IPS-18c (cell line): ENCODE data around the gene LLPH.
A peak's percentile ranks its signal among the peaks of the same experiment; 100 is the strongest.
"Not testable (repeated sequence)": the region's sequence is repeated elsewhere in the genome, so short reads cannot be mapped to it uniquely, and the experiment has no call there.

Source experiments
- H3K4me3 ChIP-seq: 2 replicates; pipeline ENCODE4 v1.7.0; 2013; ENCODE audit warnings: low read depth, mild to moderate bottlenecking, low read length, moderate library complexity; ENCODE audit not compliant: insufficient read depth
- H3K9me3 ChIP-seq: one replicate; pipeline ENCODE4 v1.6.1; 2013; ENCODE audit warnings: mild to moderate bottlenecking, low read length, moderate library complexity; ENCODE audit not compliant: control insufficient read depth, insufficient read depth

LLPH gene

GRCh38 chr12:66130267-66131066, at the start of gene LLPH:
TSS of gene LLPH (minus strand) at chr12:66130750. CDS start at chr12:66129106, 1,644 bp downstream.
- H3K4me3 ChIP-seq = peak within 1 kb of the TSS; percentile 78
- no peaks in the 10 kb centered on the region for H3K9me3 ChIP-seq

GRCh38 chr12:66176105-66176900, 45.8 kb upstream of the LLPH start:
- Histone ChIP-seq H3K4me3 (no peak overlapping the region), H3K9me3 (peaks cover 5% of the 10 kb centered on the region)

GRCh38 chr12:66174391-66175325, 44.1 kb upstream of the LLPH start:
- H3K9me3 ChIP-seq, H3K4me3 ChIP-seq: not testable (repeated sequence)

DNA sequence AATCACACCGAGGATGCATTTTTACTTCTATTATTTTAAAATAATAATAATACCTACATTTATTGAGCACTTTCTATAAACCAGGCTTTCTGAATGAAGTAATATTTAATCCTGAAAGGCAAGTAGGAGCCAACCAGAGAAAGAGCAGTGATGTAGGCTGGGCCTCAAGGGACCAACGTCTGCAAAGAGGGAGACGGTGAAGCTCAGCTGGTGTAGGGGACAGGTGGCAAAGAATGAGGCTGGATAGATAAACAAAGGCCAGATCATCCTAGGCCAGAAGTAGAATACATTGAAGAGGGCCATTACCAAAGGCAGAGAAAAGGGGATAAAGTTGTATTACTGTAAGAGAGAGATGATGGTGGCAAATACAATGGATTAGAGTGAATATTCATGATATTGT, 40.1 kb upstream of the LLPH start:
- H3K4me3 ChIP-seq = no peak overlapping the region
- H3K9me3 ChIP-seq = peaks cover 5% of the 10 kb centered on the region

DNA sequence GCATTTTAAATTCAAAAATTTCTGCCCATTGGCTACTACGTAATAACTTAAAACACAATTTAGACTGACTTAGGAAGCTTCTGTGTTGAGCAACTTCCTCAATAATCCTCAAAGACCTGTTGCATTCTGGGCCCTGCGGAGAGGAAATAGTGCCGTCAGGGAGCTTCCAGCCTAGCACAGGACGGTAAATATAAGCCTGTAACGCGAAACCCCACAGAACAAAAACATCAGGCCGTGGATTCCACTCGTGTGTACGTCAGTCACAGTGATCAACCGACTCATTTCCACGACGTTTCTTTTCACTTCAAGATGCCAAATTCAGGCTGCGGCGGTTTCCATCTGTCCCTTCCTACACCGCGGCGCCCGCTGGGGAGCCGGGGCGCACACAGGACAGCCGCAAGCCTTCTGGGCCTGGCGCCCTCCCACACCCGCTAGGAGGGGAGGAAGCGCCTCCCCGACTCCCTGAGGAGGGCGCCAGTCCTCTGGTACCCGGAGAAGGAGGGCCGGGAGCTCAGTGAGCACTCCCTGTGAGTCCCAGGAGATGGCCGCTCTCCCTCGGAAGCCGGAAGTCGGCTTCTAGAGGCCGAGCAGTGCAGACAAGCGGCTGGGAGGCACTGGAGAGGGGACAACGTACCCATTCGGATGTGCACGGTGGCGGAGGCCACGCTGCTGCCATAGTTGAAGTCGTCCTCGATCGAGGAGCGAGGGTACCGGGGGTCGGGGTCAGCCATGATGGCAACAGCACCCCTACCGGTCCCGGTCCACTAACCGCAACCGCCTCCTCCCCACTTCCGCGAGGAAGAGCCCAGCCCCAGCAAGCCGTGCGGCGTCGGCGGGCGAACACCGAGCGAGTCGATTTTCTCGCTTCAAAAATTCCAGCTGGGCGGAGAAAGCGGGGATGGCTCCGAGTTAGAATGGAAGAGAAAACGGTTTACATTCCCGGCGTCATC, 38.9 kb upstream of the LLPH start, which contains the start of gene TMBIM4:
TSS of gene TMBIM4 (minus strand) at position 776 of the 950 bp plus-strand sequence. CDS start at position 731, 45 bp downstream.
- Histone ChIP-seq H3K9me3 (peaks cover 1% of the 10 kb centered on the region), H3K4me3 (peak within 1 kb of the TSS; percentile 57)

DNA sequence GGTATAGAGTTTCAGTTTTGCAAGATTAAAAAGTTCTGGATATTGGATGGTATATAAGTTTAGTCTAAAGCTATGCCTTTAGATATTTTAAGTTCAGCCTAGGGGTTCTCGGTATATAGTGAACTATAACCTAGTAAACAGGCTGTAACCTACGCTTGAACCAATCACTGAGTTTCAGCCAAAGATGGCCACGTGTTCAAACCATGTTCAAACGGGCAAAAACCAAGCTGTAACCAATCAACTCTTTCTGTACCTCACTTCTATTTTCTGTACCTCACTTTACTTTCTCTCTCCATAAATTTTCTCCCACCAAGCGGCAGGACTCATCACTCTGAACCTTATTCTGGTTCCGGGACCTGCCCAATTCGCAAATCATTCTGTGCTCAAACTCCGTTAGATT, 37.9 kb upstream of the LLPH start:
- H3K9me3 ChIP-seq = no peaks in the 10 kb centered on the region
- H3K4me3 ChIP-seq = no peak overlapping the region

- Histone ChIP-seq H3K4me3 (no peak overlapping the region), H3K9me3 (no peaks in the 10 kb centered on the region)
Measured at GRCh38 chr12:66166561-66166960, 36.0 kb upstream of the LLPH start.

DNA sequence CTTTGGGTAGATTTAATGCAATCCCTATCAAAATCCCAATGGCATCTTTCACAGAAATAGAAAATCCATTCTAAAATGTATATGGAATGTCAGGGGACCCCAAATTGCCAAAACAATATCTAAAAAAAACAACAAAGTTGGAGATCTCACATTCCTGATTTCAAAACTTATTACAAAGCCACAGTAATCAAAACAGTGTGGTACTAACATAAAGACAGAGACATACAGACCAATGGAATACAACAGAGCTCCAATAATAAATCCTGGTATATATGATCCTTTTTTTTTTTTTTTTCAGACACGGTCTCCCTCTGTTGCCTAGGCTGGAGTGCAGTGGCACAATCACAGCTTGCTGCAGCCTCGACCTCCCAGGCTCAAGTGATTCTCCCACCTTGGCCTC, 34.6 kb upstream of the LLPH start:
- Histone ChIP-seq H3K9me3 (no peaks in the 10 kb centered on the region), H3K4me3 (no peak overlapping the region)

DNA sequence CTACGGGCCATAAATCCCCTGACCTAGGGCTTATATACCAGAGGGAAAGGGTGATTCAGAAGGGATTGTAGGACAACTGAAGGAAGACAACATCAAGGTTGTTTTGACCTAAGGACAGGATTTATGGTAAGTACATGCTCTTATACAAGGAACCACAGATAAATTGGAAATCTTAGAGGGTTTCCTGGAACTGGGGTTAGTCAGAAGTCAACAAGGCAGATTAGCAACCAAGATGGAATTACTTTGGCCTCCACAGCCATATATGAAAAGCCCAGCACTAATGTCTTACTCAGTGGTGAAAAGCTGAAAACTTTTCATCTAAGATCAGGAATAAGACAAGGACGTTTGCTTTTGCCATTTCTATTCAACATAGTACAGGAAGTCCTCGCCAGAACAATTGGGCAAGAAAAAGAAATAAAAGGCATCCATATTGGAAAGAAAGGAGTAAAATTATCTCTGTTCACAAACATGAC, 33.8 kb upstream of the LLPH start:
- no peak overlapping the region for H3K4me3 ChIP-seq
- no peaks in the 10 kb centered on the region for H3K9me3 ChIP-seq

- H3K9me3 ChIP-seq = no peaks in the 10 kb centered on the region
- no peak overlapping the region for H3K4me3 ChIP-seq
Measured at GRCh38 chr12:66163289-66163688, 32.7 kb upstream of the LLPH start.

GRCh38 chr12:66162701-66163100, 32.2 kb upstream of the LLPH start:
- no peak overlapping the region for H3K4me3 ChIP-seq
- no peaks in the 10 kb centered on the region for H3K9me3 ChIP-seq

- Histone ChIP-seq H3K4me3 (no peak overlapping the region), H3K9me3 (no peaks in the 10 kb centered on the region)
Measured at GRCh38 chr12:66160704-66161103, 30.2 kb upstream of the LLPH start.

DNA sequence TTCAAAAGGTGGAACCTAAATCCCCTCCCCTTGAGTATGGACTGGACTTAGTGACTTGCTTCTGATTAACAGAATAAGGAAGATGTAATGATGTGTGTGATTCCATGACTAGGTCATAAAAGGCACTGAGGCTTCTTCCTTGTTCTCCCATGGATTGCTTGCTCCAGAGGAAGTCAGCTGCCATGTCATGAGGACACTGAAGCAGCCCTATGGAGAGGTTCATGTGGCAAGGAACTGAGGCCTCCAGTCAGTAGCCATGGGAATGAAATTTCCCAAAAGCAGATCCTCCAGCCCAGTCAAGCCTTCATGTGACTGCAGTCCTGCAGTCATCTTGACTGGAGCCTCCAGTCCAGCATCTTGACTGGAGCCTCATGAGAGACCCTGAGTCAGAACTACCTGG, 28.6 kb upstream of the LLPH start:
- no peaks in the 10 kb centered on the region for H3K9me3 ChIP-seq
- H3K4me3 ChIP-seq = no peak overlapping the region

DNA sequence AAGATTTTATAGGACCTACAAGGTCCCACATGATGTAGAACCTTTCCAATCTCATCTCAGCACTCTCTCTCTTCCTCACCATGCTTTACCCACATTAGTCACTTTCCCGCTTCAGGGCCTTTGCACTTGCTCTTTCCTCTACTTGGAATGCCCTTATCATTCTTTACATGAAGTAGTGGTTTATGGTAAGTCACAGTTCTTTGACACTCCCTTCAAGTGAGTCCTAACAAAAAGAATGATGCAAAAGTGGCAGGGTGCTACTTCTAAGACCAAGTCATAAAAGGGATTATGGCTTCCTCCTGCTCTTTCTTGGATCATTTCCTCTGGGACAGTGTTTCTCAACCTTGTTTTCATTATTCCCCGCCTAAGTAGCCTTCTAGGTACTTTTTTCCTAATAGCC, 26.1 kb upstream of the LLPH start:
- no peak overlapping the region for H3K4me3 ChIP-seq
- H3K9me3 ChIP-seq = no peaks in the 10 kb centered on the region

DNA sequence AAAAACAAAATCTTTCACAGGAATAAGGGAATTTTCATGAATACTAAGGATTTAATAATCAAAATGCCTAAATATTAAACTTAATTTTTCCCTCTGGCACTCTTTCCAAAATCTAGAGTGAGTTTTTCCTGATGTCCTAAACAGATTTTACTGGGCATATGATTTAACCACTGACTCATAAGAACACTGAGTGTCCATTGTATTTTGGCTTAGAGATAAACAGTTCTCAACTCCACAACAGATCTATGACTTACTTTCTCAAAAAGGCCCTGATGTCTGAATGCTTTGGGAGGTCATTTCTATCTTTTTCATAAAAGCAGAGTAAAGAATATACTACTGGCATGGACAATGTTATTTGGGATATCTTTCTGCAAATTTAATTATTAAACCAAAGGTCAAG, 24.2 kb upstream of the LLPH start:
- Histone ChIP-seq H3K4me3 (no peak overlapping the region), H3K9me3 (no peaks in the 10 kb centered on the region)

- Histone ChIP-seq H3K4me3 (no peak overlapping the region), H3K9me3 (no peaks in the 10 kb centered on the region)
Measured at GRCh38 chr12:66152732-66153131, 22.2 kb upstream of the LLPH start.
